RCC 7860 (cell line): ENCODE data around the gene VSTM1.

Experiments
- DNase-seq: peaks from one replicate; pipeline ENCODE4 v3.0.0-alpha.2; 2015; ENCODE audit warnings: low spot score
- FAIRE-seq: peaks from 2 replicates; lab custom pipeline; 2012; peaks lifted over from hg19 to GRCh38; lab: Jason Lieb, UNC

The VSTM1 gene

DNA sequence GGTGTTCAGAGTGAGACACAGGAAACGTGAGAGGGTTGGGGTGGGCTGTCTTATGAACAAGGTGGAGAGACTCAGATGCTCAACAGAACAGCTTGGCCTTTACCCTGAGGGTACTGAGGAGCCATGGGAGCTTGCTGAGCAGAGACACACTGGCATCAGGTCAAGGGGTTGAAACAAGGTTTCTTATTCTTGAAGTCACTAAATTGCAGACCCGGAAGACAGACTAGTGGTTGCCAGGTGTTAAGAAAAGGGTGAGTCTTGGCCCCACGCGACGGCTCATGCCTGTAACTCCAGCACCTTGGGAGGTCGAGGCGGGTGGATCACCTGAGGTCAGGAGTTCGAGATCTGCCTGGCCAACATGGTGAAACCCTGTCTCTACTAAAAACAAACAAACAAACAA lies 49.8 kb downstream of the VSTM1 start:
- no peak for FAIRE-seq
- no peak for DNase-seq

DNA sequence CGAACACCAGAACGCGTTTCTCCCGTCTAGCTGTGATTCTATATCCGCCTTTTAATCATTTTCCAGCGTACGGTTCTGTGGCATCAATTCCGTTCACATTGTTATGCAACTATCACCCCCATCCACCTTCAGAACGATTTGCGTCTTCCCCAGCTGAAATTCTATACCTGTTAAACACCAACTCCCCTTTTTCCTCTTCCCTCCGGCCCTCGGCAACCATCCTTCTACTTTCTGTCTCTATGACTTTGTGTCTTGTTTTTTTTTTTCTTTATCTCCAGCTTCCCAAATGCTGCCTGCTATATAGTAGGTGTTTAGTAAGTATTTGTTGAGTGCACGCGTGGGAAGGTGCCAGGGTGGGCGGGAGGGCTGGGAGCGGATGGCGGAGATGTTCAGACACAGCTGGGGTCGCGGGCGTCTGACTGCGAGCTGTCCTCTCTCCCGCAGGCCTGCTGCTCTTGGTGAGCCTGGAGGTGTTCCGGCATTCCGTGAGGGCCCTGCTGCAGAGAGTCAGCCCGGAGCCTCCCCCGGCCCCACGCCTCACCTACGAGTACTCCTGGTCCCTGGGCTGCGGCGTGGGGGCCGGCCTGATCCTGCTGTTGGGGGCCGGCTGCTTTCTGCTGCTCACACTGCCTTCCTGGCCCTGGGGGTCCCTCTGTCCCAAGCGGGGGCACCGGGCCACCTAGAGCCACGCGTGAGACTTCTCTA lies 52.0 kb downstream of the VSTM1 start:
- FAIRE-seq (no peak), DNase-seq (no peak)

DNA sequence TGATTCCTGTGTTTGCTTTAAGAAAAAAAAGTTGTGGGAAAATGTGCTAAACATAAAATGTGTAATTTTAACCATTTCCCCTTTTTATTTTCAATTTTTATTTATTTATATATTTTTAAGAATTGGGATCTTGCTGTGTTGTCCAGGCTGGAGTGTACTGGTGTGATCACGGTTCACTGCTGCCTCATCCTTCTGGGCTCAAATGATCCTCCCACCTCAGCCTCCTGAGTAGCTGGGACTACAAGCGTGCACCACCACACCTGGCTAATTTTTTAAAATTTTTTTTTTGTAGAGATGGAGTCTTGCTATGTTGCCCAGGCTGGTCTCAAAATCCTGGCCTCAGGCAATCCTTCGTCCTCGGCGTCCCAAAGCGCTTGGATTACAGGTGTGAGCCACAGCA lies 53.2 kb downstream of the VSTM1 start:
- FAIRE-seq = no peak

DNA sequence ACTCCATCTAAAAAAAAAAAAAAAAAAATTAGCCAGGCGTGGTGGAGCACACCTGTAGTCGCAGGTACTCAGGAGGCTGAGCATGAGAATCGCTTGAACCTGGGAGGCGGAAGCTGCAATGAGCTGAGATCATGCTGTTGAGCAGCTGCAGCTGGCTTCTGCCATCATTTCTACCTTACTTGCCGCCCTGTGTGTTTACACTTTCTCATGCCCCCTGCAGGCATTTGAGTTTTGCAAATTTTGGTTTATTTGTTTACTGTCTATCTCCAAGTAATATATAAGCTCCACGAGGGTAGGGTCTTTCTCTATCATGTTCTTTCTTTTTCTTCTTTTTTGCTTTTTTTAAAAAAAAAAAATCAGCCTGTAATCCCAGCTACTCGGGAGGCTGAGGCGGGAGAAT lies 54.3 kb downstream of the VSTM1 start:
- DNase-seq = no peak
- FAIRE-seq = no peak

More for the DNA sequence above, 53.2 kb downstream of the VSTM1 start:
- no peak for DNase-seq

DNA sequence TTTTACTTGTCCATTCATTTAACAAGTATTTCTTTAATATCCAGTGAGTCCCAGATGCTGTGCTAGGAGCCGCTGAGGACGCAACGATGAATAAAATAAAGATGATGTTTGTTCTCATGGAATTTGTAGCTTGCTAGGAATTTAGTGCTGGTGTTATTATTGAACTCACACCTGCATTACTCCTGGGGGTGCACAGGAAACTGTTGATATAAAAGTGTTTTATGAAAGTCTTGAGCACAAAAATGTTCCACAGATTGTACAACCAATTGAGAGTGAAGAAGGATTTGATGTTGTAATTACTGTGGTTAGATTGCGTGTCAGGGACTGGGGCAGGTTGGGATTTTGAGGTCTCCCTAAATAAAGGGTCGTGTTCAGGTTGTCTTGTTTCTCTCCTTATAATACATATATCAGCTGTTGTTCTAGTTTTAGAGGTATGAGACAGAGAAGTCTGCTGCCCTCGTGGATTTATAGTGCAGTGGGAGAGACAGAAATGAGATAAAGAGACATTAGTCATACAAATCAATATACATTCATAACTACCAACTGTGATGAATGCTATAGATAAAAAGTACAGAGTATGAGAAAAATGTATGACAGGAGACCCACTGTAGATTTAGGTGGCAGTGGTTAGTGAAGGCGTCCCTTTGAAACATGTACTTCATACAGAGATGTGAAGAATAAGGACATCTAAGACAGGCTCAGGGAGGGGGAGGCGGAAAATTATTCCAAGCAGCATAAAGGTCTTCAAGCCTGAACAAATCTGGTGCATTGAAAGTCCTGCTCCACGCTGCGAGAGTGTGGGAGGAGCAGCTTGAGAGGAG lies 61.0 kb downstream of the VSTM1 start:
- no peak for DNase-seq
- no peak for FAIRE-seq

DNA sequence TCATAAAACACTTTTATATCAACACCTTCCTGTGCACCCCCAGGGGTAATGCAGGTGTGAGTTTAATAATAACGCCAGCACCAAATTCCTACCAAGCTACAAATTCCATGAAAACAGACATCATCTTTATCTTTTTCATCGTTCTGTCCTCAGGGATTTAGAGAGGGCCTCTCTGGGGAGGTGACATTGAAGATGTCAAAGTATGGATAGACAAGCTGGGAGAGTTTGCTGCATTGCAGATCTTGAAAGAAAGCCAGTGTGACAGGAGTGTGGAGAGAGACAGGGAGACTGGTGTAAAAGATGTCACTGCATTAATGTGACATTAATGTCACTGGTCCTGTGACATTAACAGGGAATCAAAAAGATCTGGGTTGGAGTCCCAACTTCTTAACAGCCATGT lies 62.2 kb downstream of the VSTM1 start:
- DNase-seq (no peak), FAIRE-seq (no peak)

DNA sequence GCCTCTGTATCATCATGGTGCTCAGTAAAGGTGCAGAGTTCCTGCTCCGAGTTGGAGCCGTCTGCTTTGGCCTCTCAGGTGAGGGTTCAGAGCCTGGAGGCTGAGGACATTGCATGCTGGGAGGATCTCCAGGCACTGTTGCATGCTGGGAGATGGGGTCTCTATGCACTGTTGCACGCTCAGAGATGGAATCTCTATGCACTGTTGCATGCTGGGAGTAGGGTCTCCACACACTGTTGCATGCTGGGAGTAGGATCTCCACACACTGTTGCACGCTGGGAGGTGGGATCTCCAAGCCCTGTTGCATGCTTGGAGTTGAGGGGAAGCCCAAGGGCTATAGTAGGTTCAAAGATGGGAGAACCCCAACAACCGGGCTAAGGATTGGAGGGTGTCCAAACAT lies 64.0 kb downstream of the VSTM1 start:
- no peak for FAIRE-seq
- no peak for DNase-seq

DNA sequence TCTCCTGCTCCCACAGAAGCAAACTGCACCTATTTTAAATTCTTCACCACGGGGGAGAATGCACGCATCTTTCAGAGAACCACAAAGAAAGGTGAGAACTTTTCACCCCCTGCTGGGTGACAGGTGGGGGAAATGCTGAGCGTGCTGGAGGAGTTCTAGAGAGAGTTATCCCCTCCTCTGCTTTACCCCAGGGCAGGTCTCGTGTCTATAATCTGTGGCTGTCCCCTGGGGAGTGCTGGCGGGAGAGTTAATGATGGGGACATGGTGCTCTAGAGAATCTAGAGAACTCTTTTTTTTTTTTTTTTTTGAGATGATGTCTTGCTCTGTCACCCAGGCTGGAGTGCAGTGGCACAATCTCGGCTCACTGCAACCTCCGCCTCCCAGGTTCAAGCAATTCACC lies 65.5 kb downstream of the VSTM1 start:
- DNase-seq (no peak), FAIRE-seq (no peak)

DNA sequence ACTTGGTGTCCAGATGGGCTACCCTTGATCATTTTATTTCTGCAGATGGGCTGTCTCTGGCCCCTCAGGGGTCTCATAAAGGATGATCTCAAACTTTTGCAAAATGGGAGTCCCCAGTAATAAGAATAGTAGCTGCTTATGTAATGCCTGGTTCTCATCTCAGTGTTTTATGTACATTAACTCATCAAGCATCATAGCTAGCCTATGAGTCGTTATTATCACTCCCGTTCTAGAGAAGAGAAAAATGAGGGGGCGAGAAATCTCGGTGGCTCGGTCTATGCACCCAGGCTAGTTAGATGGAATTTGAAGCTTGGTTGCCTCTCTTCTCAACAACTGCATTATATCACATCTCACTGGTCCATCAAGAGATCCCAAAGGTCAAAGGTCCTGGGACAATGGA lies 68.9 kb downstream of the VSTM1 start:
- FAIRE-seq (no peak), DNase-seq (no peak)

DNA sequence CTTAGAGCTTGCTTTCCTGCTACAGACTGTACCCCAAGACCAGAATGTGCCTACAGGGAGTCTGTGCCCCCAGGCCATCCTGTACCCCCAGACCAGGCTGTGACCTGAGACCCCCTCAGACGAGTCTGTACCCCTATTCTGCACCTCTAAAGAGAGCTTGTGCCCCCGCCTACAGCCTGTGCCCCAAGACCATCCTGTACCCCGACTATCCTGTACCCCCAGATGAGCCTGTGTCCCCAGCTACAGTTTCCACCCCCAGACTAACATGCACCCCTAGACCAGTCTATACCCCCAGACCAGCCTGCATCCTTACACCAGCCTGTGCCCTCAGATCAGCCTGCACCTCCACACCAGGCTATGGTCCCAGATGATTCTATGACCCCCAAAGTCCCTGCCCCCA lies 70.2 kb downstream of the VSTM1 start:
- no peak for FAIRE-seq
- DNase-seq = no peak

DNA sequence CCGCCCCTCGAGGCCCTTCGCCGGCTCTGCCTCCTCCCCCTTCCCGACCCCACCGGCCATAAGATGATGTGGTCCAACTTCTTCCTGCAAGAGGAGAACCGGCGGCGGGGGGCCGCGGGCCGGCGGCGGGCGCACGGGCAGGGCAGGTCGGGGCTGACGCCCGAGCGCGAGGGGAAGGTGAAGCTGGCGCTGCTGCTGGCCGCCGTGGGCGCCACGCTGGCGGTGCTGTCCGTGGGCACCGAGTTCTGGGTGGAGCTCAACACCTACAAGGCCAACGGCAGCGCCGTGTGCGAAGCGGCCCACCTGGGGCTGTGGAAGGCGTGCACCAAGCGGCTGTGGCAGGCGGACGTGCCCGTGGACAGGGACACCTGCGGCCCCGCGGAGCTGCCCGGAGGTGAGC lies 70.9 kb downstream of the VSTM1 start:
- DNase-seq (no peak), FAIRE-seq (no peak)

DNA sequence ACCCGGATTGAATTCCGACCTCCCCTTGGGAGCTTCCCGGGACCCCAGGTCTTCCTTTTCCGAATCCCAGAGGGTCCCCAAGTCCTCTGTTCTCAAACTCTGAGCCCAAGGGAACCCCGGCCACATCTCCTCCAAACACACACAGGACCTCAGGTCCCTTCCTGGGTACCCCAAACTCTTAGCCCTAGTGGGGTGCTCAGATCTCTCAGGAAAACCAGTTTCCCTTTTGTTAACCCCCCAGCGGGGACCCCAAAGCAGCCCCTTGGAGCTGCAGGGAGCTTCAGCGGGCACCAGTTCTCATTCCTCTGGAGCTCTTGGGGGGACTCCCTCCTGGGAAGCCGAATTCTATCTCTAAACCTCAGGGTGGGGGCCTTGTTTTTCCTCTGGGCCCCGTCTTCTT lies 71.5 kb downstream of the VSTM1 start:
- DNase-seq (no peak), FAIRE-seq (no peak)

DNA sequence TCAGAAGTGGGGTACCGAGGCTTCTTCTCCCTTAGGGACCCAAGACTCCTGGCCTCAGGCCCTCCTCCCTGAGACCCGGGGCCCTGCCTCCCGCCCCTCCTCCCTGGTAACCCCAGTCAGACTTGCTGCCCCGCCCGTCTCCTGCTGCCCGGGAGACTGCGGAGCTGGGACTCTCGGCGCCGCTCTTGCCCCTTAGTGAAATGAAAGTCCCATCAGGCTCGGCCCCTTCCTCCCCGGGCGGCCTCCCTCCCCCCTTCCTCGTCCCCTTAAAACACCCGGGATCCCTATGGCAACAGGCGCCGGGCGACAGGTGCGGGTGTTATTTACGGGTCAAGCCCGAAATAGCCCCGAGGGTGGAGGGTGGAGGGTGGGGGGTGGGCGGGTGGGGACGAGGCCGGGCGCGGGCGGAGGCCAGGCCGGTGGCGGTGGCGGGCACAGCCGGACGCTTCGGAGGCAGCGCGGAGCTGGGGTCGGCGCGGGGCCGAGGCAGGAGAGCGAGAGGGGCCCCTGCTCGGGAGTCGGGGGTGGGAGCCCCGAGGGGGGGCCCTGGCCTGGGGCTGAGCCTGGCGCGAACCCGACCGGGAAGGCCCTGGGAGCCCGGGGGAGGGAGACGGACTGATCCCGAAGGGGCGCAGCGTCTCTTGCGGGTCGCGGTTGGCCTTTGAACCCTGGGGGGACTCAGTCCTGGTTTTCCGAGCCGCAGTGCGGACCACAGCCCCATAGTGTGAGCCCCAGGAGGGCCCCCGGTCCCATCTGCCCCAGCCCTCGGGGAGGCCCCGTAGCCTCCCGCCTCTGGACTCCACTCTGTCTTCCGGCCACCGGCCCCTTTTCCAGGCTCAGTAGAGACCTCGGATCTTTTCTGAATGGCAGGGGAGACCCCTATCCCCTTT lies 72.2 kb downstream of the VSTM1 start, which contains the start of gene CACNG6:
TSS of gene CACNG6 (plus strand) at position 414 of the 890 bp plus-strand sequence. CDS start 1,241 bp downstream, outside the sequence.
- DNase-seq (no peak), FAIRE-seq (no peak)
